Stomach (tissue), 9 donors: ENCODE data around the gene PJVK. TPM values are rescaled to one million over a fixed set of nuclear protein-coding genes. Genes with fewer than 3 reads are reported as not detected.
"Not testable (repeated sequence)": the region's sequence is repeated elsewhere in the genome, so short reads cannot be mapped to it uniquely, and the experiment has no call there.

Experiments
- DNase-seq, 2 donors: peaks; one replicate each; pipeline versions ENCODE4 v3.0.0 to v3.0.0-alpha.2; 2013 to 2019
- H3K27ac ChIP-seq, 5 donors: fragments of 200-600 bp in 4 of 5; sonication (generic) in 4 of 5; one replicate each; pipeline ENCODE4 v1.5.1; 2013 to 2019; ENCODE audit warnings: mild to moderate bottlenecking in 1 of 5, moderate library complexity in 1 of 5
- H3K27me3 ChIP-seq, 3 donors: fragments of 200-600 bp; sonication (generic); one replicate each; pipeline ENCODE4 v1.5.1; 2017 to 2019; ENCODE audit warnings: mixed run types in 1 of 3
- H3K36me3 ChIP-seq, 4 donors: fragments of 200-600 bp; sonication (generic); 1 replicate in 3 of 4; 2 replicates in 1 of 4; pipeline ENCODE4 v1.5.1; 2016 to 2019
- H3K4me1 ChIP-seq, 4 donors: fragments of 200-600 bp; sonication (generic); one replicate each; pipeline ENCODE4 v1.5.1; 2016 to 2019
- H3K4me3 ChIP-seq, 4 donors: fragments of 200-600 bp; sonication (generic) in 3 of 4; one replicate each; pipeline ENCODE4 v1.5.1; 2016 to 2019; ENCODE audit warnings: mild to moderate bottlenecking in 1 of 4
- H3K9me3 ChIP-seq, 4 donors: fragments of 200-600 bp; sonication (generic); one replicate each; pipeline ENCODE4 v1.5.1; 2016 to 2019
- CTCF ChIP-seq, 7 experiments: fragments of 450-650 bp in 4 of 7; fragments of 200-600 bp in 3 of 7; sonication (generic) in 3 of 7; IDR thresholded peaks; one replicate each; pipeline ENCODE4 v1.5.1; 2016 to 2019; ENCODE audit warnings: antibody characterized with exemption in 7 of 7, control low read depth in 2 of 7, mild to moderate bottlenecking in 1 of 7
- EP300 ChIP-seq: sonication (generic); formaldehyde crosslinking; IDR thresholded peaks from one replicate; pipeline ENCODE4 v1.6.1; 2017; ENCODE audit warnings: antibody characterized with exemption
- POLR2A ChIP-seq, 4 donors: fragments of 450-650 bp; IDR thresholded peaks; one replicate each; pipeline ENCODE4 v1.6.1; 2016; ENCODE audit warnings: antibody characterized with exemption in 4 of 4, control low read depth in 2 of 4, mild to moderate bottlenecking in 1 of 4, moderate library complexity in 1 of 4
- POLR2AphosphoS5 ChIP-seq, 3 donors: sonication (generic); formaldehyde crosslinking; IDR thresholded peaks; one replicate each; pipeline ENCODE4 v1.6.1; 2016; ENCODE audit warnings: antibody characterized with exemption in 3 of 3
- WGBS, 5 donors: extraction: QIAGEN DNeasy Blood & Tissue Kit in 3 of 5; methylation state at CpG; one replicate each; pipeline versions ENCODE4 v1.1.5 to v1.1.7; 2013 to 2018; 5-methylcytosine and 5-hydroxymethylcytosine counted together
- intact Hi-C: fragments of 100-400 bp; cut with DNase I; formaldehyde crosslinking; loops from one replicate; pipeline ENCODE4 v1.15.1; 2023; ENCODE audit warnings: low total_unique reads
- polyA plus RNA-seq, 3 donors: library from polyadenylated mRNA; stranded (reverse); fragments of 200-250 nt; gene quantifications; one replicate each; pipeline ENCODE4 v1.2.3, GENCODE V29; 2013
- total RNA-seq, 5 donors: library from RNA; depleted of rRNA; stranded (reverse); fragments of >200 nt; gene quantifications; one replicate each; pipeline versions ENCODE4 v1.1.0 to v1.2.3, GENCODE V29; 2014 to 2016
- donor health status: healthy with polysubstance abuse.
- donor health status: Bipolar disorder and iron deficiency.
- donor health status: healthy.

Gene PJVK
- total and polyA plus RNA-seq, 8 donors, result 0.72 to 8.8 (median 3.0) TPM; not detected in 2

GRCh38 chr2:178419123-178419522 lies 32.1 kb upstream of the PJVK start:
- Histone ChIP-seq H3K4me1 (peaks cover 0 to 21% (median 7%) of the 10 kb centered on the region in 4 donors), H3K4me3 (no peak overlapping the region), H3K27me3 (no peaks in the 10 kb centered on the region), H3K9me3 (no peaks in the 10 kb centered on the region), H3K27ac (no peak overlapping the region), H3K36me3 (peaks cover 0 to 3% (median 0%) of the 10 kb centered on the region in 4 donors)
- TF ChIP-seq EP300 (no peak), CTCF (IDR thresholded peaks at IDR 0.05) (peak in 1 of 7 experiments; percentile 10)
- DNase-seq, result peak in 1 of 2 donors; percentile 39
- WGBS, 5 donors, result 14 to 38% (median 29%) methylated on average over 1 of the region's 1 CpG
- intact Hi-C loops, result no loop called here

GRCh38 chr2:178420463-178420999 lies 30.6 kb upstream of the PJVK start:
- no peak overlapping the region for H3K27ac ChIP-seq
- TF ChIP-seq EP300, result no peak
- no peak for TF ChIP-seq CTCF (IDR thresholded peaks at IDR 0.05)
- TF ChIP-seq POLR2AphosphoS5 (IDR thresholded peaks at IDR 0.05), result no peak
- no peak for TF ChIP-seq POLR2A (IDR thresholded peaks at IDR 0.05)
- H3K9me3 ChIP-seq, result peaks cover 0 to 6% (median 2%) of the 10 kb centered on the region in 4 donors
- intact Hi-C loops, result no loop called here
- H3K36me3 ChIP-seq, result peaks cover 0 to 3% (median 0%) of the 10 kb centered on the region in 4 donors
- H3K27me3 ChIP-seq, result no peaks in the 10 kb centered on the region
- no peak overlapping the region for H3K4me3 ChIP-seq
- peaks cover 0 to 8% (median under 1%) of the 10 kb centered on the region in 4 donors for H3K4me1 ChIP-seq
- no peak for DNase-seq
- 56 to 73% (median 60%) methylated on average over 1 of the region's 1 CpG for WGBS, 5 donors

- intact Hi-C loops, result no loop called here
- WGBS, 5 donors, result 78 to 94% (median 90%) methylated on average over 3 of the region's 3 CpGs
These were observed 29.1 kb upstream of the PJVK start for GRCh38 chr2:178422097-178422496.

GRCh38 chr2:178423746-178424145 lies 27.4 kb upstream of the PJVK start:
- H3K27me3 ChIP-seq, H3K4me3 ChIP-seq, DNase-seq, intact Hi-C loops, H3K4me1 ChIP-seq, H3K27ac ChIP-seq: not testable (repeated sequence)
- peaks cover 0 to 29% (median 22%) of the 10 kb centered on the region in 4 donors for H3K36me3 ChIP-seq
- H3K9me3 ChIP-seq, result peaks cover 0 to 14% (median 2%) of the 10 kb centered on the region in 4 donors
- WGBS, 5 donors, result 93 to 99% (median 94%) methylated on average over 5 of the region's 5 CpGs

More at GRCh38 chr2:178422097-178422496, 29.1 kb upstream of the PJVK start:
- no peak for DNase-seq
- TF ChIP-seq EP300 (no peak), POLR2A (IDR thresholded peaks at IDR 0.05) (no peak), CTCF (IDR thresholded peaks at IDR 0.05) (no peak), POLR2AphosphoS5 (IDR thresholded peaks at IDR 0.05) (no peak)
- Histone ChIP-seq H3K4me1 (peaks cover 0 to 8% (median 0%) of the 10 kb centered on the region in 4 donors), H3K9me3 (peaks cover 0 to 14% (median 2%) of the 10 kb centered on the region in 4 donors), H3K4me3 (no peak overlapping the region), H3K27ac (no peak overlapping the region), H3K27me3 (no peaks in the 10 kb centered on the region), H3K36me3 (peaks cover 0 to 14% (median 9%) of the 10 kb centered on the region in 4 donors)

GRCh38 chr2:178425255-178425827 lies 25.8 kb upstream of the PJVK start:
- intact Hi-C loops, result no loop called here
- no peaks in the 10 kb centered on the region for H3K4me1 ChIP-seq
- peaks cover 0 to 14% (median 2%) of the 10 kb centered on the region in 4 donors for H3K9me3 ChIP-seq
- DNase-seq, result no peak
- TF ChIP-seq POLR2AphosphoS5 (IDR thresholded peaks at IDR 0.05), result no peak
- TF ChIP-seq POLR2A (IDR thresholded peaks at IDR 0.05), result no peak
- no peak for TF ChIP-seq CTCF (IDR thresholded peaks at IDR 0.05)
- no peak for TF ChIP-seq EP300
- H3K36me3 ChIP-seq, result peaks cover 6 to 45% (median 38%) of the 10 kb centered on the region in 4 donors
- no peaks in the 10 kb centered on the region for H3K27me3 ChIP-seq
- H3K27ac ChIP-seq, result no peak overlapping the region
- no peak overlapping the region for H3K4me3 ChIP-seq
- 95 to 98% (median 96%) methylated on average over 4 of the region's 4 CpGs for WGBS, 5 donors
